ENCODE data around the gene BIK. TPM values are rescaled to one million over a fixed set of nuclear protein-coding genes. Genes with fewer than 3 reads are reported as not detected.
A peak's percentile ranks its signal among the peaks of the same experiment; 100 is the strongest.
"Not testable (repeated sequence)": the region's sequence is repeated elsewhere in the genome, so short reads cannot be mapped to it uniquely, and the experiment has no call there.

The BIK gene
- polyA plus RNA-seq, 1 experiment: 0.09 TPM

- no peak for TF ChIP-seq CTCF (IDR thresholded peaks at IDR 0.05; ENCODE audit: insufficient read depth, low read depth, low read length)
- H3K4me3 ChIP-seq (ENCODE audit: low read depth, low read length): no peak overlapping the region
- POLR2A ChIA-PET: no interaction called here
- H3K36me3 ChIP-seq (ENCODE audit: control insufficient read depth, insufficient read depth, low read length): no peaks in the 10 kb centered on the region
- H3K27me3 ChIP-seq (ENCODE audit: control insufficient read depth, insufficient read depth, low read length): no peaks in the 10 kb centered on the region; the same call in 1 of the 2 replicates
- CTCF ChIA-PET: interaction anchor here (0.6 to 1.2 kb wide), 2 partner anchors 11 to 17 kb away, joined by 3 to 7 read pairs; no protein-coding TSS in a partner anchor
- DNase-seq (ENCODE audit: low read depth): no peak
These were observed 9.2 kb upstream of the BIK start for GRCh38 chr22:43101306-43101705.

- H3K36me3 ChIP-seq (ENCODE audit: control insufficient read depth, insufficient read depth, low read length); DNase-seq (ENCODE audit: low read depth); H3K4me3 ChIP-seq (ENCODE audit: low read depth, low read length); H3K27me3 ChIP-seq (ENCODE audit: control insufficient read depth, insufficient read depth, low read length); POLR2A ChIA-PET; CTCF ChIA-PET: not testable (repeated sequence)
These were observed 6.4 kb upstream of the BIK start for GRCh38 chr22:43104056-43104625.

GRCh38 chr22:43104950-43105349, 5.6 kb upstream of the BIK start:
- DNase-seq (ENCODE audit: low read depth); POLR2A ChIA-PET; H3K27me3 ChIP-seq (ENCODE audit: control insufficient read depth, insufficient read depth, low read length); H3K36me3 ChIP-seq (ENCODE audit: control insufficient read depth, insufficient read depth, low read length); CTCF ChIA-PET; H3K4me3 ChIP-seq (ENCODE audit: low read depth, low read length): not testable (repeated sequence)

DNA sequence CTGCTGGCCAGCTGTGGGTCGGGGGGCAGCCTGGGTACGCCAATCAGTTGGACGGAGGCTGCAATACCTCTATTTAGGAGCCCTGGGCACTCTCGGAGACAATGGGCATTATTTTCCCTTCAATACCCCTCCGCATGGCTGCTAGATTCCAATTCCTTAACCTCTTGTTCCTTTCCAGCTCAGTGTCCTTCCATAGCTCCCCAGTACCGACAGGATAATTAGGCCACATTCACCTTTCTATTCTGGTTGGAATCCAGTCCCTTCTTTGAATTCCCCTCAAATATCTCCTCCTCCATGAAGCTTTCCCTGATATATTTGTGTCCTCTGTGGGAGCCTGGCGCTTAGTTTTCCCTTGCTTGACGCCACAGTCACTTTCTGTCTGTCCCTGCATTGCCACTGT, 4.2 kb upstream of the BIK start:
- TF ChIP-seq CTCF (IDR thresholded peaks at IDR 0.05; ENCODE audit: insufficient read depth, low read depth, low read length): no peak
- CTCF ChIA-PET: no interaction called here

GRCh38 chr22:43109511-43109910, 1.0 kb upstream of the BIK start:
- Histone ChIP-seq H3K27me3 (ENCODE audit: control insufficient read depth, insufficient read depth, low read length) (peaks cover 34% of the 10 kb centered on the region), H3K4me3 (ENCODE audit: low read depth, low read length) (no peak overlapping the region), H3K36me3 (ENCODE audit: control insufficient read depth, insufficient read depth, low read length) (no peaks in the 10 kb centered on the region)
- no peak for TF ChIP-seq CTCF (IDR thresholded peaks at IDR 0.05; ENCODE audit: insufficient read depth, low read depth, low read length)
- DNase-seq (ENCODE audit: low read depth): no peak
- CTCF ChIA-PET: interaction anchor here (1.7 kb wide), 1 partner anchor 27 kb away, joined by 5 read pairs; no protein-coding TSS in a partner anchor
- POLR2A ChIA-PET: no interaction called here

More for the DNA sequence above, 4.2 kb upstream of the BIK start:
- Histone ChIP-seq H3K36me3 (ENCODE audit: control insufficient read depth, insufficient read depth, low read length) (no peaks in the 10 kb centered on the region), H3K4me3 (ENCODE audit: low read depth, low read length) (no peak overlapping the region), H3K27me3 (ENCODE audit: control insufficient read depth, insufficient read depth, low read length) (peaks cover 20% of the 10 kb centered on the region)
- POLR2A ChIA-PET: interaction anchor here (0.5 kb wide), 1 partner anchor 269 kb away, joined by 3 read pairs; no protein-coding TSS in a partner anchor
- DNase-seq (ENCODE audit: low read depth): no peak

DNA sequence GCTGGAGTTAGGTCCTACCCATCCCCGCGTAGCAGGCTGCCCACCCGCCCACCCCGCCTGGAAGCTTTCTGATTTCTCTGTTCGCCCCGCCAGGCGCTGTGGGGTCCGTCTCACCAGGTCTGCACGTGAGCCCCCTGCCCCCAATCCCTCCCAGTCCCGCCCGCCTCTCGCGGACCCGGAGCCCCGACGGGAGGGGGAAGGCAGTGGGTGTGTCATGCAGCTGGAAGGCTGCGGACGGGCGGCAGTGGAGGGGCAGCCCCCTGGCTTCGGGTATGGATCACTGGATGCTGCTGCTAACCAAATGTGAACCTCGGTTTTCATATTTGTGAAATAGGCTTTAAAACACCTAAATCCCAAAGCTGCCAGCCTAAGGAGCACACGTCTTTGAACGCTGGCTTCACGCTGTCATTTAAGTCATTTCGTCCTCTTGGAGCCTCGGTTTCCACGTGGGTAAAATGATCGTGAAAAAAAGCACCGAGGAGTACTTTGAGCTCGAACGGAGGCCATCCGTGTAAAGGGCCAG, 568 bp upstream of the BIK start:
- Histone ChIP-seq H3K27me3 (ENCODE audit: control insufficient read depth, insufficient read depth, low read length) (peaks cover 39% of the 10 kb centered on the region), H3K36me3 (ENCODE audit: control insufficient read depth, insufficient read depth, low read length) (no peaks in the 10 kb centered on the region), H3K4me3 (ENCODE audit: low read depth, low read length) (peak overlapping the region; percentile 24; the same call in 1 of the 2 replicates)
- no peak for TF ChIP-seq CTCF (IDR thresholded peaks at IDR 0.05; ENCODE audit: insufficient read depth, low read depth, low read length)
- CTCF ChIA-PET: interaction anchor here (1.7 kb wide), 1 partner anchor 27 kb away, joined by 5 read pairs; no protein-coding TSS in a partner anchor
- POLR2A ChIA-PET: no interaction called here
- no peak for DNase-seq (ENCODE audit: low read depth)
